Parathyroid adenoma (tissue), 2 donors: Measurements from ENCODE around the gene RNF144B.

Source experiments
- H2AFZ ChIP-seq: fragments of 300-600 bp; sonication (generic); one replicate; pipeline ENCODE4 v1.7.0; 2017; ENCODE audit warnings: antibody characterized with exemption, mild to moderate bottlenecking
- H3K27ac ChIP-seq: fragments of 300-600 bp; sonication (generic); one replicate; pipeline ENCODE4 v1.7.0; 2017
- H3K27me3 ChIP-seq: fragments of 300-600 bp; sonication (generic); one replicate; pipeline ENCODE4 v1.7.0; 2017; ENCODE audit warnings: low read length; ENCODE audit not compliant: control insufficient read depth, insufficient read depth
- H3K36me3 ChIP-seq: fragments of 300-600 bp; sonication (generic); one replicate; pipeline ENCODE4 v1.7.0; 2017; ENCODE audit warnings: low read length; ENCODE audit not compliant: control insufficient read depth, insufficient read depth
- H3K4me1 ChIP-seq: fragments of 300-600 bp; sonication (generic); one replicate; pipeline ENCODE4 v1.7.0; 2017; ENCODE audit warnings: control low read depth
- H3K4me2 ChIP-seq: fragments of 300-600 bp; sonication (generic); one replicate; pipeline ENCODE4 v1.7.0; 2017; ENCODE audit warnings: low read length
- H3K4me3 ChIP-seq: fragments of 300-600 bp; sonication (generic); one replicate; pipeline ENCODE4 v1.7.0; 2017; ENCODE audit warnings: low read depth, low read length
- H3K79me2 ChIP-seq: fragments of 300-600 bp; sonication (generic); one replicate; pipeline ENCODE4 v1.7.0; 2017; ENCODE audit warnings: control low read depth
- H3K9ac ChIP-seq: fragments of 300-600 bp; sonication (generic); one replicate; pipeline ENCODE4 v1.7.0; 2017; ENCODE audit warnings: mild to moderate bottlenecking
- H3K9me3 ChIP-seq: fragments of 300-600 bp; sonication (generic); one replicate; pipeline ENCODE4 v1.7.0; 2017; ENCODE audit warnings: low read length; ENCODE audit not compliant: control insufficient read depth
- TF ChIP-seq, protein P1 (sequence below): fragments of 300-600 bp; sonication (generic); IDR thresholded peaks from one replicate; pipeline ENCODE4 v1.7.0; 2017; ENCODE audit warnings: antibody characterized with exemption, mild to moderate bottlenecking
- donor health status: primary hyperparathyroidism.

The RNF144B gene

DNA sequence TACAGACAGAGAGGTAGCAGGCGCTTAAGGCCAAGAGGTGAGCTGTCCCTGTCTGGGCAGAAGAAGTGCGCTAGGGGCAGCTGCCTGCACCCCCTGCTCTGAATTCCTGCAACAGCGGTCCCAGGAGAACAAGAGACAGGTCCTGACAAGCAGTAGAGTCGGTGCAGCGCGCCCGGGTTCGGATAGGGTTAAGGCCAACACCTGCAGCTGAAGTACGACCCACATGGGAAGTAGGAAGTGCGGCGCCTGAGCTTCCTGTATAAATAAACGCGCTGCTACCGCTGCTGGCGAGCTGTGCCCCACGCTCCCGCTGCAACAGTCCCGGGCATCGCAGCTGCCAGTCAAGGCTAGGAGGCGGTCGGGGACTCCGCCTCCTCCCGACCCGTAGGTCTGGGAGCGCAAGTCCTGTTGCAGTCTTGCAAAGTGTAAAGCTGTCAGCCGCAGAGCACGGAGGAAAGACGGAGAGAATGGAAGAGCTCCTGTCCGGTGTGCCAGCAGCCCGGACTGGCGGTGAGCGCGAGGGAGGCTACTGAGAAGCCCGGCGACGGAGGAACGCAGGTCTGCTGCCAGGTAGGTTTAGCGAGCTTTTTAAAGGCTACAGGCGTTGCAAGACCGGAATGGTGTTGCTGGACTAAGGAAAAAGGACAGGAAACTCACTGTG, at the start of gene RNF144B:
Gene RNF144B (plus strand): TSS at position 290 of the 661 bp plus-strand sequence. CDS start 12,185 bp downstream, outside the sequence.
- H3K4me1 ChIP-seq = peaks cover 4% of the 10 kb centered on the region
- H3K27me3 ChIP-seq = no peaks in the 10 kb centered on the region
- H3K4me2 ChIP-seq = peak within 1 kb of the TSS; percentile 85
- no peaks in the 10 kb centered on the region for H3K36me3 ChIP-seq
- peak within 1 kb of the TSS; percentile 77 for H2AFZ ChIP-seq
- no peaks in the 10 kb centered on the region for H3K9me3 ChIP-seq
- TF ChIP-seq, protein P1, sequence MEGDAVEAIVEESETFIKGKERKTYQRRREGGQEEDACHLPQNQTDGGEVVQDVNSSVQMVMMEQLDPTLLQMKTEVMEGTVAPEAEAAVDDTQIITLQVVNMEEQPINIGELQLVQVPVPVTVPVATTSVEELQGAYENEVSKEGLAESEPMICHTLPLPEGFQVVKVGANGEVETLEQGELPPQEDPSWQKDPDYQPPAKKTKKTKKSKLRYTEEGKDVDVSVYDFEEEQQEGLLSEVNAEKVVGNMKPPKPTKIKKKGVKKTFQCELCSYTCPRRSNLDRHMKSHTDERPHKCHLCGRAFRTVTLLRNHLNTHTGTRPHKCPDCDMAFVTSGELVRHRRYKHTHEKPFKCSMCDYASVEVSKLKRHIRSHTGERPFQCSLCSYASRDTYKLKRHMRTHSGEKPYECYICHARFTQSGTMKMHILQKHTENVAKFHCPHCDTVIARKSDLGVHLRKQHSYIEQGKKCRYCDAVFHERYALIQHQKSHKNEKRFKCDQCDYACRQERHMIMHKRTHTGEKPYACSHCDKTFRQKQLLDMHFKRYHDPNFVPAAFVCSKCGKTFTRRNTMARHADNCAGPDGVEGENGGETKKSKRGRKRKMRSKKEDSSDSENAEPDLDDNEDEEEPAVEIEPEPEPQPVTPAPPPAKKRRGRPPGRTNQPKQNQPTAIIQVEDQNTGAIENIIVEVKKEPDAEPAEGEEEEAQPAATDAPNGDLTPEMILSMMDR = no peak
- peak within 1 kb of the TSS; percentile 4 for H3K27ac ChIP-seq
- no peaks in the 10 kb centered on the region for H3K79me2 ChIP-seq
- H3K9ac ChIP-seq = no peak within 1 kb of the TSS
- peak within 1 kb of the TSS; percentile 71 for H3K4me3 ChIP-seq

DNA sequence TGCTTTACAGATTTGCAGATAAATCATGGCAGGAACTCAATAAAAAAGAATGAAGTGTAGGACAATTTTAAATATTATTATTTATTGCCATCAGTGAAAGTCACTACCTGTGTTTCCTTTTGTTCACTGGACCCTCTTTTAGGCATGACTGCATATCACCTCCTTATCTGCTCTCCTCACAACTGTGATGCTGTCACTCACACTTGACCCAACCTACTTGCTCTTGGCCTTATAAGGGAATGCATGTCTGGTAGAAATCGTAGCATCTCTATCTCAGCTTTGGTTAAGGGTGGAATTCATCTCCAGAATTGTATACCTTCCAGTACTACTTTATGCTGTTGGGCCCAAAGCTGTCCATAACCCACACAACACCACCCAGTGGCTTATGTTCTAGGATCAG, 47.6 kb upstream of the RNF144B start:
- H3K4me1 ChIP-seq = no peaks in the 10 kb centered on the region
- H3K9me3 ChIP-seq = no peaks in the 10 kb centered on the region
- no peak overlapping the region for H3K27ac ChIP-seq
- H3K9ac ChIP-seq = no peak overlapping the region
- H2AFZ ChIP-seq = no peak overlapping the region
- no peaks in the 10 kb centered on the region for H3K27me3 ChIP-seq
- no peak overlapping the region for H3K4me2 ChIP-seq
- TF ChIP-seq, protein P1 = no peak
- no peaks in the 10 kb centered on the region for H3K36me3 ChIP-seq
- H3K79me2 ChIP-seq = no peaks in the 10 kb centered on the region
- H3K4me3 ChIP-seq = no peak overlapping the region

DNA sequence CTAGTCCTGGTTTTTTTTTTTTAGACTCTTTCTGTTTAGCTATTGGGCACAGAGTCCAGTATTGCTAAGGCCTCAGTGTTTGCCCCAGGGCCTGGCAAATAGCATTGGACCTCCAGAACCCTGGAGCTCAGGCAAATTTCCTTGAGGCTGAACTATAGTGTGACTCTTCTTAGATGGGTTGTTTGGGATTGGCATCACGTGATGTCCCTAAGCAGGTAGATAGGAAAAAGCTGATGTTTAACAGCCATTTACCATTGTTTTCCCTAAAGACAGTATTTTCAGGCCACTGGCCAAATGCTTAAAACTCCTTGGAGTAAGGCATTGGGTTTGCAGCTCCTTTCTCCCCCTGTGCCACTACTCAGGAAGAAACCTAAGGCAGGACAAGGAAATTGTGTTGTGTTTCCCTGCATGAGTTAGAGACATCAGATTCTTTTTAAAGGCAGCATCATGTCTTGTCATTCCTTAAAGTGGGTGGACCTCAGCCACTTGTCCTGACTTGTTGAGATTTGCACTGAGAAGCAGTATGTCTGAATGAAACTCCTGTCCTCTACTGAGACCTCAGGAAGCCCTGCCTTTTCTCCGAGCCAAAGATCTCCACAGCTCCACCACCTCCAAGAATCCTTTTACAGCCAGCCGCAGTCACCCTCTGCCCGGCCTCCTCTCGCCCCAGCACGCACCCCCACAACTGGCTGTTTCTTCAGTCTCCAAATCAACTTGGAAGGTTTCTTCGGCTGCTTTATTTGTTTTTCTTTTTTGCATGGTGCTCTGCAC, 46.2 kb upstream of the RNF144B start:
- Histone ChIP-seq H2AFZ (no peak overlapping the region), H3K27ac (no peak overlapping the region)
- TF ChIP-seq, protein P1 = no peak

DNA sequence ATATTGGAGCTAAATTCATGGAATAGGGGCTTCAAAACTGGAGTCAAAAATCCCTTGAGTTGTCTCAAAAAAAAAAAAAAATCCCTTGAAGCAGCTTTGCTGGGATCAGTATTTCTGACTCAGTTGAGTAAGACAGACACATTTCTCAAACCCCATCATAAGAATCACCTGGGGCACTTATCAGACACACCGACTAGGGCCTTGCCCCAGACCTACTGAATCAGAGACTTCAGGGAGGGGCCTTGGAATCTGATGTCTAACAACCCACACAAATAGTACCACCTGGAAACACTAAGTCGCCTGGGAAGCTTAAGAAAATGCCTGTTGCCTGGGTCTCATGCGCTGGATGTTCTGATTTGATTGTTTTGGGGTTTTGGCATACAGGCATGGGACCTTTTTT, 44.9 kb upstream of the RNF144B start:
- TF ChIP-seq, protein P1 = no peak
- no peaks in the 10 kb centered on the region for H3K9me3 ChIP-seq
- no peaks in the 10 kb centered on the region for H3K36me3 ChIP-seq
- no peak overlapping the region for H3K9ac ChIP-seq
- H2AFZ ChIP-seq = no peak overlapping the region
- H3K79me2 ChIP-seq = no peaks in the 10 kb centered on the region
- H3K4me1 ChIP-seq = no peaks in the 10 kb centered on the region
- H3K4me3 ChIP-seq = no peak overlapping the region
- H3K4me2 ChIP-seq = no peak overlapping the region
- H3K27me3 ChIP-seq = no peaks in the 10 kb centered on the region
- H3K27ac ChIP-seq = no peak overlapping the region

More for the DNA sequence above, 46.2 kb upstream of the RNF144B start:
- no peak overlapping the region for H3K4me3 ChIP-seq
- no peaks in the 10 kb centered on the region for H3K36me3 ChIP-seq
- H3K4me2 ChIP-seq = no peak overlapping the region
- H3K9ac ChIP-seq = no peak overlapping the region
- no peaks in the 10 kb centered on the region for H3K79me2 ChIP-seq
- H3K9me3 ChIP-seq = no peaks in the 10 kb centered on the region
- no peaks in the 10 kb centered on the region for H3K27me3 ChIP-seq
- no peaks in the 10 kb centered on the region for H3K4me1 ChIP-seq
